ENCODE data around the gene FGD3. TPM values are rescaled to one million over a fixed set of nuclear protein-coding genes. Genes with fewer than 3 reads are reported as not detected.
A peak's percentile ranks its signal among the peaks of the same experiment; 100 is the strongest.

FGD3 gene
- total and polyA plus RNA-seq, 4 donors: 6.1 to 45.9 (median 17.6) TPM

DNA sequence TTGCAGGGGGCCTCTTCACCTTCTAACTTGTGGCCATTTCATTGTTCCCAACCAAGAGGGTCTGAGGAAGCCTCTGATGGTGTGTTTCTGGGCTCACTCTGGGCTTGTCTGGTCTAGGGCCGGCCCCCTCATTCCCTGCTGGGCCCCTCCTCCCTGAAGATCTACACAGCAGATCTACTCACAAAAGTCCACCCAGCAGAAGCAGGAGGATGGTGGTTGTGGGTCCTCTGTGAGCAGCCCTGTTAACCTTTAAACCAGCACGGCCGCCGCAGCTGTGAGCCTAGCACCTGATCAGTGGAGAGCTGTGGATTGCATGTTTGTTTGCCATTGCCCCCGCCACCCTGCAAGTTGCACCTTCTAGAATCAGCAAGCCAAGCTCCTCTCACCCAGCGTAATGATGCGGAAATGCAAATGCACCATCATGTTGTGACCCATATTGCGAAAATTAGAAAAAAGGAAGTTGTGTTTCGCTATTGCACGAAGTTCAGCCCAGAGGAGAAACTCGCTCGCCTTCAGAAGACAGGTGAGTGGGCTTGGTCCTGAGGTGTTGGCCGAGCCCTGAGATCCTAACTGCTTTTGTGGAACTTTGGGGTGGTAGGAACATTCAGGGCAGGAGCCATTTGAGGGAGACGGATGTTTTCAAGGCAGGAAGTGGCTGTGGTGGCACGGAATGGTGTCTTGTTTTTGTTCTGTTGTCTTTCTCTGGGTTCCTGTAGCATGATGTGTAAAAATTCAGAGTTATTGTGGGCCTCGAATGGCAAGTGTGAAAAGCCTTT, 16.7 kb downstream of the FGD3 start:
- Histone ChIP-seq H3K9me3 (ENCODE audit: control insufficient read depth in 4 of 4, insufficient read depth in 3 of 4, low read length in 3 of 4) (peaks cover 0 to 6% (median 2%) of the 10 kb centered on the region in 4 donors), H3K36me3 (ENCODE audit: control insufficient read depth in 4 of 4, insufficient read depth in 4 of 4, low read length in 4 of 4) (no peaks in the 10 kb centered on the region), H3K27ac (ENCODE audit: low read depth in 1 of 2, low read length in 1 of 2) (peak overlapping the region in 1 of 2 donors; percentile 84), H3K4me3 (peak overlapping the region; percentile 21), H3K4me1 (ENCODE audit: control insufficient read depth in 5 of 5, insufficient read depth in 5 of 5, low read length in 5 of 5) (peaks cover 0 to 8% (median 0%) of the 10 kb centered on the region in 5 donors), H3K9ac (ENCODE audit: insufficient read depth in 1 of 2, low read length in 2 of 2) (no peak overlapping the region), H3K27me3 (ENCODE audit: control insufficient read depth in 3 of 3, insufficient read depth in 3 of 3, low read length in 2 of 3) (no peaks in the 10 kb centered on the region)
- ATAC-seq (ENCODE audit: insufficient read depth, low FRiP score) (peak; percentile 42), DNase-seq (no peak)
- WGBS, 2 donors: 35 to 63% methylated on average over 16 of the region's 16 CpGs
- TF ChIP-seq, protein P1, sequence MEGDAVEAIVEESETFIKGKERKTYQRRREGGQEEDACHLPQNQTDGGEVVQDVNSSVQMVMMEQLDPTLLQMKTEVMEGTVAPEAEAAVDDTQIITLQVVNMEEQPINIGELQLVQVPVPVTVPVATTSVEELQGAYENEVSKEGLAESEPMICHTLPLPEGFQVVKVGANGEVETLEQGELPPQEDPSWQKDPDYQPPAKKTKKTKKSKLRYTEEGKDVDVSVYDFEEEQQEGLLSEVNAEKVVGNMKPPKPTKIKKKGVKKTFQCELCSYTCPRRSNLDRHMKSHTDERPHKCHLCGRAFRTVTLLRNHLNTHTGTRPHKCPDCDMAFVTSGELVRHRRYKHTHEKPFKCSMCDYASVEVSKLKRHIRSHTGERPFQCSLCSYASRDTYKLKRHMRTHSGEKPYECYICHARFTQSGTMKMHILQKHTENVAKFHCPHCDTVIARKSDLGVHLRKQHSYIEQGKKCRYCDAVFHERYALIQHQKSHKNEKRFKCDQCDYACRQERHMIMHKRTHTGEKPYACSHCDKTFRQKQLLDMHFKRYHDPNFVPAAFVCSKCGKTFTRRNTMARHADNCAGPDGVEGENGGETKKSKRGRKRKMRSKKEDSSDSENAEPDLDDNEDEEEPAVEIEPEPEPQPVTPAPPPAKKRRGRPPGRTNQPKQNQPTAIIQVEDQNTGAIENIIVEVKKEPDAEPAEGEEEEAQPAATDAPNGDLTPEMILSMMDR (IDR thresholded peaks at IDR 0.05; ENCODE audit: control extremely low read depth, extremely low read depth): no peak

DNA sequence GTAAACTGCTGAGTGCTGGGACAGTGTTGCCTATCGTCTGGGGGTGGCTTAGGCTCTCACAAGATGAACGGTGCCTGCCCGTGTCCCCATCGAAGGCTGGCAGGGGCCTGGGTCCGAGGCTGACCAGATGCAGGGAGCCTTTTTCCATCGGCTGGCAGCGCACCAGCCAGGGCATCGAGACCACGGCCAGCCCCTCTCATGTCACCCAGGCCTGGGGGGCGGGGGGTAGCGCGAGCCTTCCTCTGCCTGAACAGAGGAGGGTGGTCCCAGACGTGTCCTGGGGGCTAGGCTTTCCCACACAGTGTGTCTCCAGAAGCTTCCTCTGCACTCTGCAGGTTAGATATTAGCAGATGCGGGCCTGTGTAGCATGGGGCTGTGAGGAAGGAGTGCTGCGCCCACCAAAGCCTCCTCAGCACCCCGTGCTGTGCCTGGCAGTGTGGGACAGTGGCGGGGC, 17.3 kb downstream of the FGD3 start:
- WGBS, 2 donors: 39 to 62% methylated on average over 17 of the region's 17 CpGs
- no peak for DNase-seq
- Histone ChIP-seq H3K36me3 (ENCODE audit: control insufficient read depth in 4 of 4, insufficient read depth in 4 of 4, low read length in 4 of 4) (no peaks in the 10 kb centered on the region), H3K4me3 (peak overlapping the region; percentile 5), H3K9me3 (ENCODE audit: control insufficient read depth in 4 of 4, insufficient read depth in 3 of 4, low read length in 3 of 4) (peaks cover 0 to 6% (median 2%) of the 10 kb centered on the region in 4 donors), H3K4me1 (ENCODE audit: control insufficient read depth in 5 of 5, insufficient read depth in 5 of 5, low read length in 5 of 5) (peaks cover 0 to 8% (median 0%) of the 10 kb centered on the region in 5 donors), H3K9ac (ENCODE audit: insufficient read depth in 1 of 2, low read length in 2 of 2) (no peak overlapping the region), H3K27ac (ENCODE audit: low read depth in 1 of 2, low read length in 1 of 2) (peak overlapping the region in 1 of 2 donors; percentile 84), H3K27me3 (ENCODE audit: control insufficient read depth in 3 of 3, insufficient read depth in 3 of 3, low read length in 2 of 3) (no peaks in the 10 kb centered on the region)
- TF ChIP-seq, protein P1 (IDR thresholded peaks at IDR 0.05; ENCODE audit: control extremely low read depth, extremely low read depth): no peak
- no peak for ATAC-seq (ENCODE audit: insufficient read depth, low FRiP score)

DNA sequence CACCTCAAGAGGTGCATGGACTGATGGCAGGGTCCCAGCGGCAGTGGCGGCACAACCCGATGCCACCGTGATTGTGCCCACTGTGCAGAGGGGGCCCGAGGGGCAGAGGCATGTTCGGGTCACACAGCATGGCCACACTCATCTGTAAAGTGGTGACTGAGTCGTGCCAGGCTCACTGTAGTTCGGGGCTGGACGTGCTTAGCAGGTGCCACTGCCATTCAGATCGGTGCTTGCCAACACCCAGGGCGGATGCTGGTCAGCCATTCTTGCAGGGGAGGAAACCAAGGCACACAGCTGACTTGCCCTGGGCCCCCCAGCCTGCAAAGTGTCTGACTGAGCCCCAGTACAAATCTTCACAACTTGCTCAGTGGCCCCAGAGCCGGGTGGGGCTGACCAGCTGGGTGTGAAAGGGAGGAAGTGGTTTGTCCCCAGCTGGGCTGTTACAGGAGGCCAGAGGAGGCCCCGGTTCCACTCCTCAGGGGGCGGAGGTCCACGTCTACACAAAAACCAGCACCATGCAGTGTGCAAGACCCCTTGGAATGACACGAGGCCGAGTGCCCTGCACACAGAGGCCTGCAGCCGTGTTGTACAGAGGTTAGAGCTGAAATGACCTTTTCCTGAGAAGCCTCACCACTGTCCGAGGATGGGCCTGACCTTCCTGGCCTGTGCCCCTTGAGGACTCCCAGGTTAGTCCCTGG, 17.9 kb downstream of the FGD3 start:
- no peaks in the 10 kb centered on the region for H3K36me3 ChIP-seq (ENCODE audit: control insufficient read depth in 4 of 4, insufficient read depth in 4 of 4, low read length in 4 of 4)
- H3K9ac ChIP-seq (ENCODE audit: insufficient read depth in 1 of 2, low read length in 2 of 2): no peak overlapping the region
- WGBS, 2 donors: 40 to 55% methylated on average over 19 of the region's 19 CpGs
- H3K27me3 ChIP-seq (ENCODE audit: control insufficient read depth in 3 of 3, insufficient read depth in 3 of 3, low read length in 2 of 3): no peaks in the 10 kb centered on the region
- H3K27ac ChIP-seq (ENCODE audit: low read depth in 1 of 2, low read length in 1 of 2): peak overlapping the region in 1 of 2 donors; percentile 84
- H3K4me3 ChIP-seq: peak overlapping the region; percentile 19
- TF ChIP-seq, protein P1 (IDR thresholded peaks at IDR 0.05; ENCODE audit: control extremely low read depth, extremely low read depth): no peak
- DNase-seq: no peak
- H3K9me3 ChIP-seq (ENCODE audit: control insufficient read depth in 4 of 4, insufficient read depth in 3 of 4, low read length in 3 of 4): peaks cover 0 to 6% (median 2%) of the 10 kb centered on the region in 4 donors
- peaks cover 0 to 9% (median 0%) of the 10 kb centered on the region in 5 donors for H3K4me1 ChIP-seq (ENCODE audit: control insufficient read depth in 5 of 5, insufficient read depth in 5 of 5, low read length in 5 of 5)
- peak; percentile 43 for ATAC-seq (ENCODE audit: insufficient read depth, low FRiP score)

Data from lung (tissue), 12 donors.